ENCODE results near the gene C1orf35.

DNA sequence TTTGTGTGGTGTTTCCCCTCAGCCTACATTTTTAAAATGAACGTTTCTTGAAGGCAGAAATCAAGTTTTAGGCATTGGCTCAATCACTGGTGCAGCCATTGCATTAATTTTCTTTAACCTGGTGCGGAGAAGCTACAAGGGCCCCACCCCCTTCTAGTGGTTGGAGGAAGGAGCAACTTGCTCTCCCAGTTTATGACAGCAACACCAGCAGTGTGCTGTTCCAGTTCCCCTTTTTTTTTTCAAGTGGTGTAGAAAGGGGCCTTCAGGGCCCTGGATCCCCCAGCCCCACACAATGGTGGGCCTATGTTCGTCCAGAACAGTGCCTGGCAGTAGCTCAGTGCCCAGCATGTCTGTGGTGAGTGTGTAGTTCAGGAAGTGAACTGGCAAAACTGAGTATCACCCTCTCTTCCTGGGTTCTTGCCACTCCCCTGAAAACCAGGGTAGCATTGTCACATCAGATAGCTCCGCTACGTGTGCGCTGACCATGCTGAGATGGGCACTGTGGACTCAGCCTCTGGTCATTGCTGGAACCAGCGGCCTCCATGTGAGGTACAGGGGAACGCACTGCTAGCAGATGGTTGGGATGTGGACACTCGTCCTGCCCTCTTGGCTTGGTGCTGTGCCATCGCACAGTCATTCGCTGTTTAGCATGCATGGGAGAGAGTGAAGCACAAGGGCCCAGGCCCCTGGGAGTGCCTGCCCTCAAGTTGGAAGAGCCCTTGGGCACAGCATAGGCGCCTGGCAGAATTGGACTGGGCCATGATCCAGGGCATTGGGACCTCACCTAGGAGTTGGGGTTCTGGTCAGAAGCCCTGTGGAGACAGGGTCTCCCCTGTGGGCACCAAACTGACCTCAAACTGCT, 13.4 kb downstream of the C1orf35 start:
- TF ChIP-seq POLR2A (IDR thresholded peaks at IDR 0.05; ENCODE audit: extremely low read depth, insufficient read length) (no peak), MAX (IDR thresholded peaks at IDR 0.05; ENCODE audit: low read depth, low read length) (no peak), MYC (IDR thresholded peaks at IDR 0.05; ENCODE audit: low read depth, low read length) (no peak; the same call in 1 of the 2 replicates)
- TF ChIP-seq, protein P1, sequence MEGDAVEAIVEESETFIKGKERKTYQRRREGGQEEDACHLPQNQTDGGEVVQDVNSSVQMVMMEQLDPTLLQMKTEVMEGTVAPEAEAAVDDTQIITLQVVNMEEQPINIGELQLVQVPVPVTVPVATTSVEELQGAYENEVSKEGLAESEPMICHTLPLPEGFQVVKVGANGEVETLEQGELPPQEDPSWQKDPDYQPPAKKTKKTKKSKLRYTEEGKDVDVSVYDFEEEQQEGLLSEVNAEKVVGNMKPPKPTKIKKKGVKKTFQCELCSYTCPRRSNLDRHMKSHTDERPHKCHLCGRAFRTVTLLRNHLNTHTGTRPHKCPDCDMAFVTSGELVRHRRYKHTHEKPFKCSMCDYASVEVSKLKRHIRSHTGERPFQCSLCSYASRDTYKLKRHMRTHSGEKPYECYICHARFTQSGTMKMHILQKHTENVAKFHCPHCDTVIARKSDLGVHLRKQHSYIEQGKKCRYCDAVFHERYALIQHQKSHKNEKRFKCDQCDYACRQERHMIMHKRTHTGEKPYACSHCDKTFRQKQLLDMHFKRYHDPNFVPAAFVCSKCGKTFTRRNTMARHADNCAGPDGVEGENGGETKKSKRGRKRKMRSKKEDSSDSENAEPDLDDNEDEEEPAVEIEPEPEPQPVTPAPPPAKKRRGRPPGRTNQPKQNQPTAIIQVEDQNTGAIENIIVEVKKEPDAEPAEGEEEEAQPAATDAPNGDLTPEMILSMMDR (IDR thresholded peaks at IDR 0.05; ENCODE audit: low read depth, low read length) = no peak

Data from NB4 (cell line).